GM23338 (cell line): ENCODE data around the gene GMPPA.

Source experiments
- CREB1 ChIP-seq: fragments of 250-450 bp; sonication (Bioruptor Pico); IDR thresholded peaks from 2 replicates; pipeline ENCODE4 v1.5.0; 2020; ENCODE audit warnings: low read depth, mild to moderate bottlenecking, moderate library complexity
- CTCF ChIP-seq, 2 experiments: fragments of 200-600 bp in 1 of 2; sonication (generic) in 1 of 2; conservative IDR thresholded peaks; 2 replicates each; pipeline versions ENCODE4 v1.5.1 to v1.6.1; 2016 to 2017; ENCODE audit warnings: antibody characterized with exemption in 2 of 2, low read depth in 2 of 2, mild to moderate bottlenecking in 2 of 2, moderate library complexity in 1 of 2
- EZH2 ChIP-seq: fragments of 200-600 bp; sonication (generic); IDR thresholded peaks from one replicate; pipeline ENCODE4 v1.8.0; 2017; ENCODE audit warnings: antibody characterized with exemption, mild to moderate bottlenecking, low read depth; ENCODE audit not compliant: unreplicated experiment
- EZH2phosphoT487 ChIP-seq: fragments of 200-600 bp; sonication (generic); IDR thresholded peaks from one replicate; pipeline ENCODE4 v1.8.1; 2018; ENCODE audit warnings: antibody characterized with exemption; ENCODE audit not compliant: unreplicated experiment
- JUNB ChIP-seq: IDR thresholded peaks from one replicate; pipeline ENCODE4 v1.6.1; 2016; ENCODE audit warnings: antibody characterized with exemption; ENCODE audit not compliant: unreplicated experiment
- NANOG ChIP-seq: IDR thresholded peaks from 2 replicates; pipeline ENCODE4 v1.6.1; 2016; ENCODE audit warnings: antibody characterized with exemption, borderline replicate concordance
- POLR2AphosphoS5 ChIP-seq: IDR thresholded peaks from 2 replicates; pipeline ENCODE4 v1.6.1; 2016; ENCODE audit warnings: antibody characterized with exemption, low read depth
- REST ChIP-seq: IDR thresholded peaks from one replicate; pipeline ENCODE4 v1.6.1; 2018; ENCODE audit warnings: antibody characterized with exemption; ENCODE audit not compliant: unreplicated experiment
- ZNF114 ChIP-seq: fragments of 250-450 bp; sonication (Bioruptor Pico); IDR thresholded peaks from 2 replicates; pipeline ENCODE4 v1.5.0; 2020; ENCODE audit warnings: mild to moderate bottlenecking, moderate library complexity
- ZNF331 ChIP-seq: fragments of 250-450 bp; sonication (Bioruptor Pico); IDR thresholded peaks from 2 replicates; pipeline ENCODE4 v1.5.0; 2020; ENCODE audit warnings: low read depth, mild to moderate bottlenecking, moderate library complexity

- TF ChIP-seq POLR2AphosphoS5 (no peak), CREB1 (no peak), CTCF (conservative IDR thresholded peaks at IDR 0.05; ENCODE audit: low read depth in 2 of 2) (no peak), EZH2 (no peak), ZNF114 (CRISPR knock-in tag) (no peak), NANOG (no peak), EZH2phosphoT487 (no peak), ZNF331 (no peak), REST (no peak), JUNB (no peak)
Observed at GRCh38 chr2:219455581-219455980, 43.1 kb upstream of the GMPPA start.
